Activated CD8-positive, alpha-beta T cell treated with anti-CD3 and anti-CD28 coated beads for 36 hours (primary cell): ENCODE data around the gene HM13. TPM values are rescaled to one million over a fixed set of nuclear protein-coding genes. Genes with fewer than 3 reads are reported as not detected.
"Not testable (repeated sequence)": the region's sequence is repeated elsewhere in the genome, so short reads cannot be mapped to it uniquely, and the experiment has no call there.

Experiments
- ATAC-seq: fragments of 200-7000 bp; cut with Tn5 transposase; one replicate; pipeline ENCODE4 v1.10.0; 2021; ENCODE audit warnings: mild to moderate bottlenecking, moderate library complexity
- CTCF ChIA-PET: fragments of 350-600 bp; sonication (Branson Sonifier 250); formaldehyde crosslinking; loops from one replicate; lab custom pipeline; 2021; ENCODE audit warnings: antibody characterized with exemption; lab: Charles Lee
- POLR2A ChIA-PET: fragments of 350-600 bp; sonication (Branson Sonifier 250); formaldehyde crosslinking; loops from one replicate; lab custom pipeline; 2021; ENCODE audit warnings: antibody characterized with exemption; lab: Charles Lee
- DNase-seq: peaks from one replicate; pipeline ENCODE4 v3.0.0-alpha.2; 2020
- H3K27ac Mint-ChIP-seq: one replicate; pipeline ENCODE4 v1.8.0; 2021; ENCODE audit warnings: mild to moderate bottlenecking, mixed read lengths
- H3K27me3 Mint-ChIP-seq: one replicate; pipeline ENCODE4 v1.8.0; 2021; ENCODE audit warnings: mixed read lengths
- H3K36me3 Mint-ChIP-seq: one replicate; pipeline ENCODE4 v1.8.0; 2021; ENCODE audit warnings: low read depth, mixed read lengths
- H3K4me1 Mint-ChIP-seq: one replicate; pipeline ENCODE4 v1.8.0; 2021; ENCODE audit warnings: low read depth, mixed read lengths
- H3K4me3 Mint-ChIP-seq: one replicate; pipeline ENCODE4 v1.8.0; 2021; ENCODE audit warnings: mild to moderate bottlenecking, moderate library complexity, mixed read lengths
- H3K9me3 Mint-ChIP-seq: one replicate; pipeline ENCODE4 v1.8.0; 2021; ENCODE audit warnings: mixed read lengths
- intact Hi-C: fragments of 100-400 bp; cut with micrococcal nuclease; formaldehyde crosslinking; loops from one replicate; pipeline ENCODE4 v1.10.0; 2022
- total RNA-seq, 2 experiments: library from RNA; stranded (reverse); gene quantifications; one replicate each; pipeline ENCODE4 v1.2.3, GENCODE V29; 2021
- TF ChIP-seq, protein P1 (sequence below): fragments of 200-600 bp; IDR thresholded peaks from one replicate; pipeline ENCODE4 v1.8.0; 2022; ENCODE audit warnings: antibody characterized with exemption, mild to moderate bottlenecking

The HM13 gene
- total RNA-seq, 2 experiments from 2014 or later: 91.6 to 95.5 TPM

DNA sequence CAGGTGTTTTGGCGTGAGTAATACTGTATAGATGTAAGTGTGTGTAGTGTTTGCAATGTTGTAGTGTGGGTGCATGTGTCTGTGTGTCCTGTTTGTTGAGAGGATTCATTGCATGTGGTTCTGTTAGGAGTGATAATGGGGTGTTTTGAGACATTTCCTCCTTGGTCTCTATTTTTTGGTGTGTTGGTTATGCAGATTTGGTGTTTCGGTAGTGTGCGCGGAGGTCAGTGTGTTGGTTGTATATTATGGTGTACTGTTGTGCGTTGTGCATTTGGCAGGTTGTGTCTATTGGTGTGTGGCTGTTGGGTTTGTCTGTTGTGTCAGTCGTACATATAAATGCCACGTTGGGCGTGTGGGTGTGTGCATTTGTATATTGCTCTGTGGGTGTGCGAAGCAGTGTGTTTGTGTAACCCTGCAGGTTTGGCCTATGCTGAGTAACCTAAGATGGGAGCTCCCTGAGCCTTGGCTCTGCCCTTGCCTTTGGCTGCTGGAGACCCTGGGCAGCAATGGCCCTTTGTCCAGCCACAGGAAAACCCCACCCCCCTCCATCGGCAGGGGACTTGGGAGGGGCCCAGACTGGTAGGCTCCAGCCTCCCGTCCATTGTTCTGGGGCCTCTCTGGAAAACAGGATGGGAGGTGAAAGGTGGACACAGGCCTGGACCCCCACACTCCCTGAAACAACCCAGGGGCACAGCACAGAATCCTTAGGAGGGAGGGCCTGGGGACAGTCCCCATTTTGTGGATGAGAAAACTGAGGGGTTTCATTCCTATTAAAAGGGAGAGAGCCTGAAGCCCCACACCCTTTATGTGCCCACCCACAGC is 80.5 kb downstream of the HM13 start:
- CTCF ChIA-PET: interaction anchor here (2.7 kb wide), 1 partner anchor 18 kb away, joined by 16 read pairs; no protein-coding TSS in a partner anchor

GRCh38 chr20:31595380-31595653 is 81.1 kb downstream of the HM13 start:
- POLR2A ChIA-PET: interaction anchor here (1.2 kb wide), 1 partner anchor 16 kb away, joined by 3 read pairs; no protein-coding TSS in a partner anchor

More for the DNA sequence above, 80.5 kb downstream of the HM13 start:
- intact Hi-C loops: no loop called here
- peaks cover 7% of the 10 kb centered on the region for H3K27me3 Mint-ChIP-seq
- ATAC-seq (no peak), DNase-seq (no peak)
- TF ChIP-seq, protein P1, sequence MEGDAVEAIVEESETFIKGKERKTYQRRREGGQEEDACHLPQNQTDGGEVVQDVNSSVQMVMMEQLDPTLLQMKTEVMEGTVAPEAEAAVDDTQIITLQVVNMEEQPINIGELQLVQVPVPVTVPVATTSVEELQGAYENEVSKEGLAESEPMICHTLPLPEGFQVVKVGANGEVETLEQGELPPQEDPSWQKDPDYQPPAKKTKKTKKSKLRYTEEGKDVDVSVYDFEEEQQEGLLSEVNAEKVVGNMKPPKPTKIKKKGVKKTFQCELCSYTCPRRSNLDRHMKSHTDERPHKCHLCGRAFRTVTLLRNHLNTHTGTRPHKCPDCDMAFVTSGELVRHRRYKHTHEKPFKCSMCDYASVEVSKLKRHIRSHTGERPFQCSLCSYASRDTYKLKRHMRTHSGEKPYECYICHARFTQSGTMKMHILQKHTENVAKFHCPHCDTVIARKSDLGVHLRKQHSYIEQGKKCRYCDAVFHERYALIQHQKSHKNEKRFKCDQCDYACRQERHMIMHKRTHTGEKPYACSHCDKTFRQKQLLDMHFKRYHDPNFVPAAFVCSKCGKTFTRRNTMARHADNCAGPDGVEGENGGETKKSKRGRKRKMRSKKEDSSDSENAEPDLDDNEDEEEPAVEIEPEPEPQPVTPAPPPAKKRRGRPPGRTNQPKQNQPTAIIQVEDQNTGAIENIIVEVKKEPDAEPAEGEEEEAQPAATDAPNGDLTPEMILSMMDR: no peak
- no peak overlapping the region for H3K4me3 Mint-ChIP-seq
- POLR2A ChIA-PET: no interaction called here
- H3K4me1 Mint-ChIP-seq: peaks cover 6% of the 10 kb centered on the region
- no peaks in the 10 kb centered on the region for H3K9me3 Mint-ChIP-seq
- H3K27ac Mint-ChIP-seq: no peak overlapping the region
- no peaks in the 10 kb centered on the region for H3K36me3 Mint-ChIP-seq

DNA sequence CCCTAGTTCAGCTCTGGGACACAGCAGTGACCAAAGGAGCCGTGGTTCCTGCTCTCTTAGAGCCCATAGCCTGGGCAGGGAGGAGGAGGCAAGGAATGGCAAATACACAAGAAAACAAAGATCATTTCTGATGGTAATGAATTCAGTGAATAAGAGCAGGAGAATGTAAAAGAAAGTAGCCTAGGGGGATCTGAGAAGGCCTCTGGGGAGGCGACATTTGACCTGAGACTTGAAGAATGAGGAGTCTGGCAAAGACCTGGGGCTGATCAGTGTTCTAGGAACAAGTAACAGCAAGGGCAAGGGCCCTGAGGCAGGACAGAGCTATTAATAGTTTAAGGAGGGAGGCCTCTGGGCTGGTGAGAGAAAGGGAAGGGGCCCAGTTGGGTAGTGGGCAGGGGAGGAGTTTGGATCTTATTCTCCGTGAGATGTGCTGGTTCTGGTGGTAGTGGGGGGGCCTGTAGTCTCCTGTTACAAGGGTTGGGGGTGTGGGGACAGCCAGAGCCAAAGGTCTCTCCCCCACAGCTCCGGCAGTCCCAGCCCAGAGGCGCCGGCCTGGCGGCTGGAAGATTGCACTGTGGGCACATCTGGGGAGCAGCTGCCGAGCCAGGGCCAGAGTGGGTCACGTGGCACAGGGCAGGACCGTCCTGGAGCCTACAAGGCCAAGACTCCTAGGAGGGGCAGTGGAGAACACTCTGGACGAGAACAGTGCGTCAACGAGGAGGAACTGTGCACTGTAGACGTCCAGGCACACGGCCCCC is 81.6 kb downstream of the HM13 start:
- H3K27me3 Mint-ChIP-seq: peaks cover 7% of the 10 kb centered on the region
- H3K9me3 Mint-ChIP-seq: no peaks in the 10 kb centered on the region
- no peaks in the 10 kb centered on the region for H3K36me3 Mint-ChIP-seq
- POLR2A ChIA-PET: interaction anchor here (1.2 kb wide), 1 partner anchor 16 kb away, joined by 3 read pairs; no protein-coding TSS in a partner anchor
- peaks cover 6% of the 10 kb centered on the region for H3K4me1 Mint-ChIP-seq
- intact Hi-C loops: no loop called here
- H3K4me3 Mint-ChIP-seq: no peak overlapping the region
- DNase-seq (no peak), ATAC-seq (no peak)
- H3K27ac Mint-ChIP-seq: no peak overlapping the region
- TF ChIP-seq, protein P1: no peak
- CTCF ChIA-PET: interaction anchor here (2.7 to 19.7 kb wide), 2 partner anchors 17 to 32 kb away, joined by 16 to 1008 read pairs; no protein-coding TSS in a partner anchor

More at GRCh38 chr20:31595380-31595653, 81.1 kb downstream of the HM13 start:
- TF ChIP-seq, protein P1: no peak
- CTCF ChIA-PET: interaction anchor here (2.7 to 19.7 kb wide), 2 partner anchors 17 to 32 kb away, joined by 16 to 1008 read pairs; no protein-coding TSS in a partner anchor
- H3K9me3 Mint-ChIP-seq: no peaks in the 10 kb centered on the region
- peaks cover 7% of the 10 kb centered on the region for H3K27me3 Mint-ChIP-seq
- peaks cover 6% of the 10 kb centered on the region for H3K4me1 Mint-ChIP-seq
- H3K4me3 Mint-ChIP-seq: no peak overlapping the region
- intact Hi-C loops: no loop called here
- H3K27ac Mint-ChIP-seq: no peak overlapping the region
- ATAC-seq (no peak), DNase-seq (no peak)
- H3K36me3 Mint-ChIP-seq: no peaks in the 10 kb centered on the region

GRCh38 chr20:31596412-31596715 is 82.1 kb downstream of the HM13 start:
- CTCF ChIA-PET: interaction anchor here (2.7 to 19.7 kb wide), 2 partner anchors 16 to 33 kb away, joined by 16 to 1008 read pairs; no protein-coding TSS in a partner anchor
- H3K4me3 Mint-ChIP-seq, intact Hi-C loops, H3K9me3 Mint-ChIP-seq, DNase-seq, H3K4me1 Mint-ChIP-seq, H3K36me3 Mint-ChIP-seq, ATAC-seq, H3K27ac Mint-ChIP-seq, H3K27me3 Mint-ChIP-seq: not testable (repeated sequence)
- POLR2A ChIA-PET: interaction anchor here (1.2 kb wide), 1 partner anchor 15 kb away, joined by 3 read pairs; no protein-coding TSS in a partner anchor

DNA sequence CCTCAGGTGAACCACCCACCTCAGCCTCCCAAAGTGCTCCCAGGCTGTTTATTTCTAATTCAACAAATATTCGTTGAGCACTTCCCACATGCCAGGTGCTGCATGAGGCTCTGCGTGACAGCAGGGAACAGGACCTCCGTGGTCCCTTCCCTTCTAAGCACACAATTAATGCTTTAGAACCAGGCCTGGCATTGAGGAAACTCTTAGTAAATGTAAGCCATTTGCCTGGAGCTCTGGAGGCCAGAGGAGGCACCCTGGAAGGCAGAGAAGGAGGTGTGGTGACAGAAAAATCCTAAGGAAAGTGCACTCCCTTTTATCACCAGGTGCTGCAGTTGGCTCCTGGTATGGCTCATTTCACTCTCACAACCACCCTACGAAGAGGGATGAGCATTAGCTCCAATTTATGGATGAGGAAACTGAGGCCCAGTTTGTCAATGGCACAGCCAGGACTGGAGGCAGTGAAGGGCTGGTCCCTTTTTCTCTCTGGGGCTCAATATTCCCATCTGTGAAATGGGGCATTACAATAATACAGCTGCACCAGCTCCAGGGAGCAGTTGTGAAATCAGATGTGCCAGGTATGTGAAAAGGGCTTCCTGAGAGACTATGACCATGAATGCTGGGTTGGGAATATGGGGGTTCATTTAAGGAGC is 82.7 kb downstream of the HM13 start:
- no peak for ATAC-seq
- Mint-ChIP-seq H3K36me3 (no peaks in the 10 kb centered on the region), H3K9me3 (no peaks in the 10 kb centered on the region), H3K4me3 (no peak overlapping the region), H3K4me1 (peaks cover 6% of the 10 kb centered on the region), H3K27me3 (peaks cover 3% of the 10 kb centered on the region), H3K27ac (no peak overlapping the region)
- no peak for DNase-seq
- POLR2A ChIA-PET: no interaction called here
- CTCF ChIA-PET: interaction anchor here (0.9 to 19.7 kb wide), 3 partner anchors 10 to 34 kb away, joined by 3 to 1008 read pairs (median 16); no protein-coding TSS in a partner anchor
- TF ChIP-seq, protein P1: no peak
- intact Hi-C loops: no loop called here
